IMR-90 (cell line): ENCODE results near the gene PTK6. TPM values are rescaled to one million over a fixed set of nuclear protein-coding genes. Genes with fewer than 3 reads are reported as not detected.

Source experiments
- ATAC-seq: fragments of 200-7000 bp; cut with Tn5 transposase; 2 replicates; pipeline ENCODE4 v1.9.1; 2020; ENCODE audit warnings: low read depth, mild to moderate bottlenecking, moderate library complexity
- BruUV-seq: library from RNA; stranded (reverse); fragments of 400-500 nt; replicated peaks from 2 replicates; lab custom pipeline; 2021; lab: Mats Ljungman, UMichigan
- CTCF ChIA-PET: fragments of 300-600 bp; formaldehyde crosslinking; extraction: SDS; loops from one replicate; lab custom pipeline; 2021; ENCODE audit warnings: antibody characterized with exemption; lab: Yijun Ruan, JAX
- POLR2A ChIA-PET: fragments of 300-600 bp; sonication (Branson Sonifier 250); formaldehyde crosslinking; loops from one replicate; lab custom pipeline; 2022; ENCODE audit warnings: antibody characterized with exemption; ENCODE audit not compliant: unreplicated experiment; lab: Charles Lee
- DNase-seq: peaks from one replicate; pipeline ENCODE4 v3.0.0; 2013
- H2AFZ ChIP-seq: replicated peaks from 2 replicates; pipeline ENCODE3; 2013; ENCODE audit warnings: low read length, mild to moderate bottlenecking; ENCODE audit not compliant: poor library complexity
- H2AK5ac ChIP-seq: 2 replicates; pipeline ENCODE4 v1.6.1; 2013; ENCODE audit warnings: low read depth, low read length, inconsistent platforms
- H2AK9ac ChIP-seq: replicated peaks from 2 replicates; pipeline ENCODE3; 2013; ENCODE audit warnings: mild to moderate bottlenecking, low read depth, low read length, moderate library complexity; ENCODE audit not compliant: poor library complexity
- H2BK120ac ChIP-seq: 2 replicates; pipeline ENCODE4 v1.6.1; 2013; ENCODE audit warnings: low read depth, low read length, inconsistent platforms
- H2BK15ac ChIP-seq: 3 replicates; pipeline ENCODE4 v1.6.1; 2013; ENCODE audit warnings: low read depth, low read length, inconsistent platforms
- H2BK20ac ChIP-seq: 2 replicates; pipeline ENCODE4 v1.6.1; 2013; ENCODE audit warnings: low read depth, mild to moderate bottlenecking, inconsistent platforms, low read length, moderate library complexity
- H2BK5ac ChIP-seq: 2 replicates; pipeline ENCODE4 v1.6.1; 2013; ENCODE audit warnings: mild to moderate bottlenecking, low read depth, low read length, inconsistent platforms; ENCODE audit not compliant: poor library complexity, severe bottlenecking
- H3K14ac ChIP-seq: replicated peaks from 2 replicates; pipeline ENCODE4 v1.6.1; 2013; ENCODE audit warnings: low read depth, low read length, inconsistent platforms
- H3K18ac ChIP-seq: 2 replicates; pipeline ENCODE4 v1.6.1; 2013; ENCODE audit warnings: low read depth, low read length, control low read depth
- H3K23ac ChIP-seq: 2 replicates; pipeline ENCODE4 v1.6.1; 2013; ENCODE audit warnings: low read depth, low read length, inconsistent platforms
- H3K27ac ChIP-seq: 2 replicates; pipeline ENCODE4 v1.5.1; 2013; ENCODE audit warnings: mild to moderate bottlenecking, control low read depth, low read length; ENCODE audit not compliant: insufficient read depth
- H3K27me3 ChIP-seq: 2 replicates; pipeline ENCODE4 v1.6.1; 2013; ENCODE audit warnings: low read length; ENCODE audit not compliant: control insufficient read depth, insufficient read depth
- H3K36me3 ChIP-seq: 2 replicates; pipeline ENCODE4 v1.6.1; 2013; ENCODE audit warnings: low read length, mixed read lengths; ENCODE audit not compliant: control insufficient read depth, insufficient read depth
- H3K4ac ChIP-seq: 2 replicates; pipeline ENCODE4 v1.6.1; 2013; ENCODE audit warnings: low read depth, low read length, inconsistent platforms
- H3K4me1 ChIP-seq: 2 replicates; pipeline ENCODE4 v1.6.1; 2013; ENCODE audit warnings: low read length, mixed read lengths; ENCODE audit not compliant: control insufficient read depth, insufficient read depth
- H3K4me2 ChIP-seq: 2 replicates; pipeline ENCODE4 v1.6.1; 2013; ENCODE audit warnings: low read depth, mild to moderate bottlenecking, control low read depth, low read length, moderate library complexity
- H3K4me3 ChIP-seq: 2 replicates; pipeline ENCODE4 v1.5.1; 2013; ENCODE audit warnings: low read depth, mild to moderate bottlenecking, control low read depth, low read length, moderate library complexity; ENCODE audit not compliant: insufficient read depth
- H3K56ac ChIP-seq: 2 replicates; pipeline ENCODE4 v1.6.1; 2013; ENCODE audit warnings: low read length, inconsistent platforms; ENCODE audit not compliant: insufficient read depth; ENCODE audit errors: extremely low read depth
- H3K79me1 ChIP-seq, 2 experiments: 2 replicates each; pipeline ENCODE4 v1.6.1; 2013; ENCODE audit warnings: low read length in 2 of 2, inconsistent platforms in 1 of 2, low read depth in 1 of 2
- H3K9ac ChIP-seq: 2 replicates; pipeline ENCODE4 v1.6.1; 2013; ENCODE audit warnings: low read depth, low read length, control low read depth
- H3K9me1 ChIP-seq: 2 replicates; pipeline ENCODE4 v1.6.1; 2013; ENCODE audit warnings: low read length, inconsistent platforms; ENCODE audit not compliant: insufficient read depth
- H3K9me3 ChIP-seq: 2 replicates; pipeline ENCODE4 v1.6.1; 2013; ENCODE audit warnings: low read length; ENCODE audit not compliant: control insufficient read depth, insufficient read depth
- H4K20me1 ChIP-seq: 2 replicates; pipeline ENCODE4 v1.6.1; 2013; ENCODE audit warnings: low read length, inconsistent platforms; ENCODE audit not compliant: insufficient read depth
- H4K5ac ChIP-seq: 2 replicates; pipeline ENCODE4 v1.6.1; 2013; ENCODE audit warnings: mild to moderate bottlenecking, low read depth, low read length, control low read depth
- H4K8ac ChIP-seq, 2 experiments: 2 replicates each; pipeline ENCODE4 v1.6.1; 2013; ENCODE audit warnings: low read depth in 2 of 2, low read length in 2 of 2, control low read depth in 1 of 2, inconsistent platforms in 1 of 2
- H4K91ac ChIP-seq: 2 replicates; pipeline ENCODE4 v1.6.1; 2013; ENCODE audit warnings: low read depth, low read length, inconsistent platforms; ENCODE audit not compliant: insufficient read depth
- BHLHE40 ChIP-seq: fragments of 150-350 bp; IDR thresholded peaks from 2 replicates; pipeline ENCODE4 v1.6.1; 2016; ENCODE audit warnings: mild to moderate bottlenecking, low read depth, low read length
- CEBPB ChIP-seq: IDR thresholded peaks from 2 replicates; pipeline ENCODE4 v1.6.1; 2012; ENCODE audit warnings: low read depth, low read length, improper control_type of control experiment
- CHD1 ChIP-seq: IDR thresholded peaks from 2 replicates; pipeline ENCODE4 v1.6.1; 2012; ENCODE audit warnings: low read depth, low read length, improper control_type of control experiment
- FOS ChIP-seq: fragments of 150-350 bp; IDR thresholded peaks from 2 replicates; pipeline ENCODE4 v1.6.1; 2016; ENCODE audit warnings: low read depth, low read length
- MAFK ChIP-seq: IDR thresholded peaks from 2 replicates; pipeline ENCODE4 v1.6.1; 2012; ENCODE audit warnings: low read depth, low read length, improper control_type of control experiment
- MAZ ChIP-seq: IDR thresholded peaks from 2 replicates; pipeline ENCODE4 v1.6.1; 2012; ENCODE audit warnings: low read depth, mild to moderate bottlenecking, low read length, improper control_type of control experiment, moderate library complexity, borderline replicate concordance
- MXI1 ChIP-seq: IDR thresholded peaks from 2 replicates; pipeline ENCODE4 v1.6.1; 2012; ENCODE audit warnings: low read depth, mild to moderate bottlenecking, low read length, moderate library complexity, borderline replicate concordance
- POLR2A ChIP-seq: IDR thresholded peaks from 2 replicates; pipeline ENCODE4 v1.6.1; 2012; ENCODE audit warnings: mild to moderate bottlenecking, low read depth, low read length
- RAD21 ChIP-seq: IDR thresholded peaks from 2 replicates; pipeline ENCODE4 v1.6.1; 2012; ENCODE audit warnings: low read length, improper control_type of control experiment
- RFX5 ChIP-seq: IDR thresholded peaks from 2 replicates; pipeline ENCODE4 v1.8.0; 2012; ENCODE audit warnings: low read depth, mild to moderate bottlenecking, low read length, moderate library complexity
- SMC3 ChIP-seq: fragments of 150-350 bp; IDR thresholded peaks from 2 replicates; pipeline ENCODE4 v1.6.1; 2016; ENCODE audit warnings: low read depth, mild to moderate bottlenecking, antibody characterized with exemption, low read length, moderate library complexity
- WGBS, 2 experiments: methylation state at CpG; one replicate each; pipeline versions ENCODE4 v1.1.5 to v1.1.7; 2013; ENCODE audit warnings: missing lambda C conversion rate in 2 of 2; ENCODE audit not compliant: insufficient read length in 1 of 2; ENCODE audit errors: extremely low coverage in 2 of 2; 5-methylcytosine and 5-hydroxymethylcytosine counted together
- dilution Hi-C: fragments of 300-500 bp; cut with HindIII; formaldehyde crosslinking; loops from one replicate; pipeline ENCODE4 v1.14.3; 2018; ENCODE audit warnings: low sequenced_read_pairs; ENCODE audit not compliant: unreplicated experiment
- in situ Hi-C: fragments of 300-500 bp; cut with MboI; formaldehyde crosslinking; loops from 3 replicates; pipeline ENCODE4 v1.14.3; 2019; ENCODE audit warnings: low sequenced_read_pairs, inconsistent platforms, mixed read lengths
- intact Hi-C: fragments of 100-400 bp; cut with micrococcal nuclease; formaldehyde crosslinking; loops from 2 replicates; pipeline ENCODE4 v1.10.0; 2022
- polyA plus RNA-seq, 3 experiments: library from polyadenylated mRNA; depleted of rRNA; stranded (reverse); fragments of >200 nt; gene quantifications; 2 replicates each; pipeline ENCODE4 v1.2.3, GENCODE V29; 2012; ENCODE audit warnings: low replicate concordance in 1 of 3
- total RNA-seq: library from RNA; depleted of rRNA; stranded (reverse); fragments of >200 nt; gene quantifications from 2 replicates; pipeline ENCODE4 v1.2.3, GENCODE V29; 2012
- TF ChIP-seq, protein P1 (sequence below): fragments of 150-350 bp; IDR thresholded peaks from 2 replicates; pipeline ENCODE4 v1.6.1; 2016; ENCODE audit warnings: low read depth, mild to moderate bottlenecking, low read length, moderate library complexity, borderline replicate concordance
- TF ChIP-seq, protein P2 (sequence below): fragments of 150-350 bp; IDR thresholded peaks from 2 replicates; pipeline ENCODE4 v1.6.1; 2017; ENCODE audit warnings: mild to moderate bottlenecking, antibody characterized with exemption, low read length, low read depth

PTK6 gene
- total and polyA plus RNA-seq, 2 of the 4 experiments (the other 2 are of a cell fraction) = not detected

DNA sequence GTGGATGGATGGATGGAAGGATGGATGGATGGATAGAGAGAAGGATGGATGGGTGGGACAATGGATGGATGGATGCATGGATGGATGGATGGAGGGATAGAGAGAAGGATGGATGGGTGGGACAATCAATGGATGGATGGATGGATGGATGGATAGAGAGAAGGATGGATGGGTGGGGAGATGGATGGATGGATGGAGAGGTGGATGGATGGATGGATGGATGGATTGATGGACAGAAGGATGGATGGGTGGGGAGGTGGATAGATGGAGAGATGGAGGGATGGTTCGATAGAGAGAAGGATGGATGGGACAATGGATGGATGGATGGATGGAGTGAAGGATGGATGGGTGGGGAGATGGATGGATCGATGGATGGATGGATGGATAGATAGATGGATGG lies 44.7 kb downstream of the PTK6 start:
- WGBS, 2 experiments = 62 to 100% methylated on average over 1 to 2 of the region's 2 CpGs
- intact Hi-C loops = no loop called here
- Histone ChIP-seq H3K27me3 (peaks cover 13% of the 10 kb centered on the region; the same call in 1 of the 2 replicates), H2BK5ac (no peak overlapping the region), H3K14ac (no peak overlapping the region), H3K56ac (no peak overlapping the region), H3K4ac (no peak overlapping the region), H4K8ac (no peak overlapping the region), H3K9me3 (no peaks in the 10 kb centered on the region), H3K27ac (no peak overlapping the region), H2AFZ (no peak overlapping the region), H4K5ac (no peak overlapping the region), H2BK20ac (no peak overlapping the region), H4K20me1 (peaks cover 4% of the 10 kb centered on the region; the same call in 1 of the 2 replicates), H3K23ac (no peak overlapping the region), H2AK9ac (no peak overlapping the region), H4K91ac (no peak overlapping the region), H3K79me1 (no peaks in the 10 kb centered on the region), H2AK5ac (no peak overlapping the region), H3K9ac (no peak overlapping the region), H3K4me1 (no peaks in the 10 kb centered on the region), H3K4me2 (no peak overlapping the region), H3K36me3 (no peaks in the 10 kb centered on the region), H3K4me3 (no peak overlapping the region), H3K18ac (no peak overlapping the region), H3K9me1 (no peaks in the 10 kb centered on the region), H2BK15ac (no peak overlapping the region), H2BK120ac (no peak overlapping the region)
- POLR2A ChIA-PET = no interaction called here
- in situ Hi-C loops = no loop called here
- no peak for DNase-seq
- ATAC-seq = no peak
- TF ChIP-seq CHD1 (no peak), SMC3 (no peak), MAFK (no peak), BHLHE40 (no peak), CEBPB (no peak), POLR2A (no peak), FOS (no peak), MXI1 (no peak), MAZ (no peak), RAD21 (no peak), RFX5 (no peak)
- TF ChIP-seq, protein P1, sequence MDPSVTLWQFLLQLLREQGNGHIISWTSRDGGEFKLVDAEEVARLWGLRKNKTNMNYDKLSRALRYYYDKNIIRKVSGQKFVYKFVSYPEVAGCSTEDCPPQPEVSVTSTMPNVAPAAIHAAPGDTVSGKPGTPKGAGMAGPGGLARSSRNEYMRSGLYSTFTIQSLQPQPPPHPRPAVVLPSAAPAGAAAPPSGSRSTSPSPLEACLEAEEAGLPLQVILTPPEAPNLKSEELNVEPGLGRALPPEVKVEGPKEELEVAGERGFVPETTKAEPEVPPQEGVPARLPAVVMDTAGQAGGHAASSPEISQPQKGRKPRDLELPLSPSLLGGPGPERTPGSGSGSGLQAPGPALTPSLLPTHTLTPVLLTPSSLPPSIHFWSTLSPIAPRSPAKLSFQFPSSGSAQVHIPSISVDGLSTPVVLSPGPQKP = no peak
- TF ChIP-seq, protein P2, sequence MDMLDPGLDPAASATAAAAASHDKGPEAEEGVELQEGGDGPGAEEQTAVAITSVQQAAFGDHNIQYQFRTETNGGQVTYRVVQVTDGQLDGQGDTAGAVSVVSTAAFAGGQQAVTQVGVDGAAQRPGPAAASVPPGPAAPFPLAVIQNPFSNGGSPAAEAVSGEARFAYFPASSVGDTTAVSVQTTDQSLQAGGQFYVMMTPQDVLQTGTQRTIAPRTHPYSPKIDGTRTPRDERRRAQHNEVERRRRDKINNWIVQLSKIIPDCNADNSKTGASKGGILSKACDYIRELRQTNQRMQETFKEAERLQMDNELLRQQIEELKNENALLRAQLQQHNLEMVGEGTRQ = no peak
- dilution Hi-C loops = no loop called here
- BruUV-seq = no TSS peak
- CTCF ChIA-PET = no interaction called here
